GM12801 (cell line): Measurements from ENCODE around the gene TJP1.

ENCODE experiments used
- TF ChIP-seq, protein P1 (sequence below): IDR thresholded peaks from one replicate; pipeline ENCODE4 v1.5.1; 2011; ENCODE audit warnings: control low read depth; ENCODE audit not compliant: insufficient read length; ENCODE audit errors: extremely low read depth

Gene TJP1

DNA sequence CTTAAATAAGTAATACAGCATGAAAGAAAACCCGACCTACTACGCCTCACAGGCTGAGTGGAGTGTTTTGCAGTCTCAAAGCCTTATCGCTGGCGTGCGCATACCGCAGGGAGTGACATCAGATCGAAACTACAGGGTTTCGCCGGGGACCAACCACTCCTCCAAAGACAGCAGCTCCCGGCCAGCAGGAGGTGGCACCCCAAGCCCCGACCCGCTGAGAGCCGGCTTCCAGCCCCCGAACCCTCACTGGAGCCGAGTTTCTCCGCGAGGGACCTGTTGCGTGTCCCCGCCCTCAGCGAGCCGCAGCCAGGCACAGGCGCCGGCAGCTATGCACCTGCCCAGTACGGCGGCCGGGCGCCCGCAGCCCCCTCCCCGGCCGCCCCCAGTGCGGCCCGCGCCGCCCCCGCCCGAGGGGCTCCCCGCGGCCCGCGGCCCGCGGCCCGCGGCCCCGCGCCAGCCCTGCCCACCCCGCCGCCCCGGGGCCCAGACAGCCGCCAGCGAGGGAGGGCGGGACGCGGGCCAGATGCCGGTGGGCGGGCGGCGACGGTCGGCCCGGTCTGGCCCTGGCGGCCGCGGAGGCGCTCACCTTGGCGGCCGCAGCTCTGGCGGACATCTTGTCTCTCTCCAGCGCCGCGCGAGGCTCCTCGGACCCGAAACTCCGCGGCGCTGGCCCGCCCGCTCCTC lies 710 bp downstream of the TJP1 start:
- TF ChIP-seq, protein P1, sequence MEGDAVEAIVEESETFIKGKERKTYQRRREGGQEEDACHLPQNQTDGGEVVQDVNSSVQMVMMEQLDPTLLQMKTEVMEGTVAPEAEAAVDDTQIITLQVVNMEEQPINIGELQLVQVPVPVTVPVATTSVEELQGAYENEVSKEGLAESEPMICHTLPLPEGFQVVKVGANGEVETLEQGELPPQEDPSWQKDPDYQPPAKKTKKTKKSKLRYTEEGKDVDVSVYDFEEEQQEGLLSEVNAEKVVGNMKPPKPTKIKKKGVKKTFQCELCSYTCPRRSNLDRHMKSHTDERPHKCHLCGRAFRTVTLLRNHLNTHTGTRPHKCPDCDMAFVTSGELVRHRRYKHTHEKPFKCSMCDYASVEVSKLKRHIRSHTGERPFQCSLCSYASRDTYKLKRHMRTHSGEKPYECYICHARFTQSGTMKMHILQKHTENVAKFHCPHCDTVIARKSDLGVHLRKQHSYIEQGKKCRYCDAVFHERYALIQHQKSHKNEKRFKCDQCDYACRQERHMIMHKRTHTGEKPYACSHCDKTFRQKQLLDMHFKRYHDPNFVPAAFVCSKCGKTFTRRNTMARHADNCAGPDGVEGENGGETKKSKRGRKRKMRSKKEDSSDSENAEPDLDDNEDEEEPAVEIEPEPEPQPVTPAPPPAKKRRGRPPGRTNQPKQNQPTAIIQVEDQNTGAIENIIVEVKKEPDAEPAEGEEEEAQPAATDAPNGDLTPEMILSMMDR = no peak

DNA sequence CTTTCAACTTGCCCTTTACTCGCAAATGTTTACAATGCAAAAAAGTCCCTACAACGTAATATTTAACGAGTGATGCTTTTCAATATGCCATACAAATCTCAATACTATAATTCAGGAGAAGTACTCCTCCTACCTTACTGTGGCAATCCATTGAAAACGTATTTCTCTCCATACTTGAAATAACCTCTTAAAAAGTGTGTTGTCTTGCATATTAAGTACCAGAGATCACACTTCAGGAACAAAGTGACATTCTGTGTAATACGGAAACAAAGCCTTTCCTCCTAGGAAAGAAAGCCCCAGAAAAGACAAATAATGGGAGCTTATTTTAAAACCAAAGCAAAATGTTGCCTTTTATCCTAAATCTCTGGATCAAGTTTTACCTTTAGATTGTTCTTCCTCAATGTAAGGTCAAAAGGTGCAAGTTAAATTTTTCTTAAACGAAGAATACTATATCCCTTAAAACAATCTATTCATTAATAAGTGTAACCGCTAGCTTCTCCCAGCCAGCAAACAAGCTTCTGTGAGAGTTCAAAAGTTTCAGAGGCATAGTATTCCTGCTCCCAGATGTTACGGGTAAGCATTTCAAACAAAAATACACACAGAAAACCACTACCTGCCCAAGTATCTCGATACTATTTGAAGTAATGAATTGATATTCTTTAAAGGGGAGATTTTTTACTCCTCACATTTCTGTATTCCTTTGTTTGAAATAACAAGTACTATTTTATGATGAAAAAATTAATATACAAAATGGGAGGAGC lies 1.7 kb downstream of the TJP1 start:
- TF ChIP-seq, protein P1 = no peak

DNA sequence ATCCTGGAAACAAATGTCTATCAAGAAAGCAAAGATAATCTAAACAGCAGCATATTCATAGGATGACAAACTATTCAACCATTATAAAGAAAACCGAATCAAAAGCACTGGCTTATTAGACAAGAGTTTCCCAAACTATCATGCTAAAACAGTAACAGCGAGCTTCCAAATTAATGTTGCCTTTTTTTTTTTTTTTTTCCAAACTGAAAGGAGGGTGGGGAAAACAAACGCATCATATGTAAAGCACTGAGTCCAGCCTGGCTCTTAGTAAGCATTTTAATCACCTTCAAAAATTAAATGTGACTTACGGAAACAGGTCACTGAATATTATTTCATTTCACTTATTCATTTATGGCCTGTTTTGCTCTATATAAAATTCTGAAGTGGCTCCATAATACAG lies 2.3 kb downstream of the TJP1 start:
- TF ChIP-seq, protein P1 = no peak

GRCh38 chr15:29818141-29818540 lies 4.1 kb downstream of the TJP1 start:
- TF ChIP-seq, protein P1 = no peak

- TF ChIP-seq, protein P1 = no peak
Observed at GRCh38 chr15:29815000-29815710, 7.1 kb downstream of the TJP1 start.

- TF ChIP-seq, protein P1 = no peak
Observed at GRCh38 chr15:29813009-29813408, 9.3 kb downstream of the TJP1 start.

DNA sequence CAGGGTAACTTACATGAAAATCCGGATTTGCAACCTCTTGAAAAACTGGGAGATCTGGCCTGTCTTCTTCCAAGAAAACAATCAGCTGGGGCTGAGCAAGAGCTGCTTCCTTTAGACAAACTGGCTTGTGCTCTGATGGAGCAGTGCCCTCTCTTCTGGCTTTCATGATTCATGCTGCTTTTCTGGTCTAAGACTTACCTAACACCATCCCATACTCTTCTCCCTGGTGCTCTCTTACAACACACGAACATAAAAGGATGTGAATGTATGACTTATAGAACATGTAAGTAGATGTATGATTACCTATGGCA lies 9.9 kb downstream of the TJP1 start:
- TF ChIP-seq, protein P1 = no peak
